HG03571 (cell line): ENCODE results near the gene CELF4.
"Not testable (repeated sequence)": the region's sequence is repeated elsewhere in the genome, so short reads cannot be mapped to it uniquely, and the experiment has no call there.

ENCODE experiments used
- ATAC-seq: cut with Tn5 transposase; IDR thresholded peaks from one replicate; pipeline ENCODE4 v1.9.1; 2021; ENCODE audit not compliant: unreplicated experiment

Gene CELF4

GRCh38 chr18:37375181-37375580, 190.4 kb downstream of the CELF4 start:
- no peak for ATAC-seq

DNA sequence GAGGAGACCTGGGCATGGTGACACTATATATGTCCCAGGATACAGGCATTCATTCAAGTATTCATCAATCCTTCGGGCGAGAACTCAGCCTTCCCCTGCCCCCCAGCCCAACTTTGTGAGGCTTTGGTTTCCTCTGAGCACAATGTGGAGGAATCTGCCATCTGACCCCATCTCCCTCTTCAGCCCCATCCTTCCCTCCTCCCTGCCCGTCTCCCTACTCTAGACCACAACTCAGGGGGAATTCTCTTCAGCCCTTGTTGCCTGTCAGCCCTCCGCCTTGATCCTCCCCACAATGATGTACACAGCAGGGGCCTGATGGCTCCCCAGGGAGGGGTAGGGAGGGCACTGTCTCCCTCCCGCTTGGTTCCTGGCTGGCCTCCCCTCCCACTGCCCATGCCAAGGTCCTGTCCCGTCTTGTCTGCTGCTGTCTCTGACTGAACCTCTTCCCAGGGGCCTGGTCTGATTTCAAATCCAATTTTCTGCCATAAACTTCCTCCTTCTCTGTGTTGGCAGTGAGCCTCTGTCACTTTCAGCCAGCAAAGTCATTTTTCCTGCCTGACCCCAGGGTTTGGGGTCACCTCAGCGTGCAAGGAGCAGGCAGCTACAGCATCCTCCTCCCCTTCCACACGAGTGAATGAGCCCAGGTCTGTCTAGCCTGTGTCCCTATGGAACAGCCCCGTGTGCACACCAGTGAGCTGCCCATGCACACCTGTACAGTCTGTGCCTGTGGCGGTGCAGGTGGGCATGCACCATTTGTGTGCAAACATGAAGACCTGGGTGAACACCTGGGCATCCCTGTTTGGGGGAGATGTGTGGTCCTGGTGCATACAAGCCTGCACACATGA, 197.3 kb downstream of the CELF4 start:
- ATAC-seq: no peak

- ATAC-seq: no peak
These were observed 201.4 kb downstream of the CELF4 start for GRCh38 chr18:37364237-37364636.

GRCh38 chr18:37362158-37362890, 203.3 kb downstream of the CELF4 start:
- no peak for ATAC-seq

DNA sequence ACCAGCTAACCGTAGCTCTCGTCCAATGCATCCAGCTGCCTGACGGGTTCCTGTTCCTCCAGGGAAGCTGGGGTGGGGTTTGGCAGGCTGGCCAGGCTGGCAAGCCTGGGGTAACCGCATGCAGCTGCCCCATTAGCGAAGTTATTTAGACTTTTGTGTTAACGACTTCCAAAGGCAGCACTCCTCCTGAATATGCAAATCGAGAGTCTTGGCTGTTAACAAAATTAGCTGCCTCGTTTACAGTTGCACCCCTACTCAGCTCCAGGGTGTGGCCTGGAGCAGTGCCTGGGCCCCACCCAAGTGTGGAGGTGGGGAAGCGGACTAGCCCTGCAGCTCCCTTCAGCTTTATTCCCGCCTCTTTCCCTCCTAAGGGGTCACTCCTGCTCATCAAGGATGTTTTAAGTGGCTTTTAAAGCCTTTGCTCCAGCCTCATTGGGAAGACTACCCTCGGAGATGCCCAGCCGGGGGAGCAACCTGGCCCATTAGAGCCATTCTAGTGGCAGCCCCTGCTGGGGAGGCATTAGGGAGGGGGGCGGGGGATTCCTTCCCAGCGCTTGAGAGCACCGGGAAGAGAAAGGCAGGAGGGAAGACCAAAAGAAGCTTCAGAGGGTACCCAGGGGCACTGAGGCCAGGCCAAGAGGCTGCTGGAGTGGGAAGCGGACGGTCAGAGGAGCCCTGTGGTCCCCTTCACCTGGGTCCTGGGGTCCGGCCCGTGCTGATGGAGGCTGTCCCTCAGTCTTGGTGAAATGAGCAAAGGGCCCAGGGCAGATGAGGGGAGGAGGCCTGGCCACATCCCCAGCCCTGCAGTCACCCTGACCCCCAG, 204.1 kb downstream of the CELF4 start:
- ATAC-seq: no peak

DNA sequence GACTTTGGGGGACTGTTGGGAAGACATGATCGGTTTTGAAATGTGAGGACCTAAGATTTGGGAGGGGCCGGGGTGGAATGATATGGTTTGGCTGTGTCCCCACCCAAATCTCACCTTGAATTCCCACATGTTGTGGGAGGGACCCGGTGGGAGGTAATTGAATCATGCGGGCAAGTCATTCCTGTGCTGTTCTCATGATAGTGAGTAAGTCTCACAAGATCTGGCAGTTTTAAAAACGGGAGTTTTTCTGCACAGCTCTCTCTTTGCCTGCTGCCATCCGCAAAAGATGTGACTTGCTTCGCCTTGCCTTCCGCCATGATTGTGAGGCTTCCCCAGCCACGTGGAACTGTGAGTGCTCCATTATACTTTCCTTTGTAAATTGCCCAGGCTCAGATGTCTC, 207.5 kb downstream of the CELF4 start:
- not testable (repeated sequence) for ATAC-seq

GRCh38 chr18:37355772-37356171, 209.8 kb downstream of the CELF4 start:
- no peak for ATAC-seq

DNA sequence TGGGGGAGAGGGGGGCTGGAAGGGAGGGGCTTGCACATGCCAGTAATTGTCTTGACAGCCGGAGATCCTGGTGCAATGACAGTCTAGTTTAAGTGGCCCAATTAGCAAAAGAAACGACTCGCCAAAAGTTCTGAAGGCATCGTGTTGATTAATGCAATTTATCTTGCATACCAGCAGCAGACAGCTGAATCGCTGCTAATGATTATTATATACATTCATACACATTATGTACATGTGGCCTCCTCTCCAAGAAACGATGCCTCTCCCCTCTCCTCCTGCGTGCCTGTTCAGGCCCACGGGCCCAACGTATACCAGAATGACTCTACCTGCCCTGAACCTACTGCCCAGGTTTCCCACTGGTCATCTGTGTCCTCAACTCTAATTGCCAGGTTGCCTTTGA, 214.5 kb downstream of the CELF4 start:
- no peak for ATAC-seq

DNA sequence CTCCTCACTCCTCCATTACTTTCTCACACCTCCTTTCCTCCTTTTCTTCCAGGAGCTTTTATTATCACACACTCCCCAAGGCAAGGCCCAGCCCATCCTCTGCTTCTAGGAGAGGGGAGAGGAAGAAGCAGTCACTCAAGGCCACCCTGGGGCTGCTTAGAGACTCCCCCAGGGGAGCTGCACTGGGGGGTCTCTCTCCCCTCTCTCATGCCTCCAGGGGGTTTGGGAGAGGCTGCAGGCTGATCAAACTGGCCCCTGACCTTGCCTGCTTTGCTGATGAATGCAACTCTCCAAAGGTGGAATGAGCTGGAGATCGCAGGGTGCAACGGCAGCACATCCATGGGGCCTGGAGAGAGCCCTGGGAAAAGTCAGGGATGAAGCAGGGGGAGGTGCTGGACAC, 216.9 kb downstream of the CELF4 start:
- no peak for ATAC-seq

GRCh38 chr18:37346048-37346447, 219.6 kb downstream of the CELF4 start:
- no peak for ATAC-seq

- ATAC-seq: no peak
These were observed 222.1 kb downstream of the CELF4 start for GRCh38 chr18:37343542-37343851.

DNA sequence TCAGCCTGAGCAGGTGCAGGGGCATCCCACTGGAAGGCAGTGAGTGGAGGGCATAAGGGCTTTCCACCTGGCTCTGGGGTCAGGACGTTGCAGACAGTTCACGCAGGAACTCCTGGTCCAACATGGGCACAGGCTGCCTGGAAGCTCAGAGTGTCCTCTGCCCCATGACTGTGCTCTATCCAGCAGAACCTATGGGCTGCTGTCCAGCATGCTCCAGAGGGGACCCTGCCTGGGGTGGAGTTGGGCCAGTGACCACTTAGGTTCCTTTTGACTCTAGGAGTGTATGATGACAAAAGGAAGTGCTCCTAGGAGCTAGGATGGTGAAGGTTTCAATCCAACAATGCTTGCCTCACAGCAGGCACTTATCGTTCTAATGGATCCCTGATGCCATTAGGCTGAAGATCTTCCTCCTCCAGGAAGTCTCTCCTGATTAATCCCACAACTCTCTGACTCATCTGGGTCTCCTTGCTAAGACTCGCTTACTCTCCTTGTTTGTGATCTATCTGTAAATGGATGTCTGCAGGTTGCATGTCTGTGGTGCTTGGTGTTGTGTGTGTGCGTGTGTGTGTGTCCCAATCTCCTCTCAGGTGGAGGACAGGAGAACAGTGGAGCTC, 224.0 kb downstream of the CELF4 start:
- no peak for ATAC-seq

DNA sequence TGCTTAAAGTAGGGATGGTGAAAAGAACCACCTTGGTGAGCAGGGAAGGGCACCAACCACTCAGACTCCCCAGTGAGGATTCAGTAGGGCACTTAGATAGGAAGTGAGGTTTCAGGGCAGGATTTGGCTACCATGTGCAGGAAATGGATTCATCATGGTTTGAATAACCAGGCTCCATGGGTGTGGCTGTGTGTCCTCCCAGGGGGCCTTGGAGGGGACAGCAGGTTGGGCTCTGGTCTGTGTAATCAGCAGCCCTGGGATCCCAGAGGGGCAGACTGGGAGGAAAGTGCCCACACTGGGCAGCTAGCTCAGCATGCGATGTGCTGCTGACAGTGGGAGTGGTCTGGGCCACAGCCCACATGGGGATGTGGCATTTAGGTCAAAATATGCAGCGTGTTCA, 224.6 kb downstream of the CELF4 start:
- ATAC-seq: no peak

DNA sequence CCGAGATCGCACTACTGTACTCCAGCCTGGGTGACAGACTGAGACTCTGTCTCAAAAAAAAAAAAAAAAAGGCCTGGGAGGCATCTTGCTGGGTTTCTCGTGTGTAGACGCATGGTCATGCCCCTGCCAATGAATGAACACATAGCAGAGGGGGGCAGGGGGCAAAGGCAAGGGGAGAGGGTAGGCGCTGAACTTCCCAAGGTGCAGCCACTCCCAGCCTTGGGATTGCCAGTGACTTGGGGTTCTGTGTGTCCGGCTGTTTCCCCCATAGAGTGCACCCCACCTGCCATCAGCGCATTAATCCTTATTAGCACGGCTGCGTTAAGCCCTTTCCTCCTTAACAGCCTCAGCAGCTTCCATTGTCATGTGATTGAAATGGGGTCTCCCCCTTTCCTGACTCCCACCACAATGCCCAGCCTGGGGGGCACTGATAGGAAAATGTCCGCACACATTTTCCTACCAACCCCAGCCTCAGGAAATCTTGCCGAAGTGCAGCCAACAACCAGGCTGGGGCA, 225.8 kb downstream of the CELF4 start:
- no peak for ATAC-seq

GRCh38 chr18:37336568-37337285, 228.9 kb downstream of the CELF4 start:
- no peak for ATAC-seq

DNA sequence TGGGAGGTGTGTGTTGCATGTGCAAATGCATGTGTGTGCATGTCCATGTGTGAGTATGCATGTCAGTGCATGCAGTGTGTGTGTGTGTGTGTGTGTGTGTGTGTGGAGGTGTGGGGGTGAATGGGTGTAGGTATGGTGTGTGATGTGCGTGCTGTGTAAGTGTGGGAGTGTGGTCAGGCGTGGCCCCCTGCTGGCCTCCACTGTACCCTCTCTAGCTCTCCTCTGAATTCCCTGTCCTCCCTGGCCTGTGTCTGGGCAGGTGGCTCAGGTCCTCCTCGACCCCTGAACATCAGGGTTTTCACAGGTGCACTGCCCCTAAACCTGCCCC, 230.2 kb downstream of the CELF4 start:
- ATAC-seq: no peak

GRCh38 chr18:37334631-37335408, 230.8 kb downstream of the CELF4 start:
- no peak for ATAC-seq

DNA sequence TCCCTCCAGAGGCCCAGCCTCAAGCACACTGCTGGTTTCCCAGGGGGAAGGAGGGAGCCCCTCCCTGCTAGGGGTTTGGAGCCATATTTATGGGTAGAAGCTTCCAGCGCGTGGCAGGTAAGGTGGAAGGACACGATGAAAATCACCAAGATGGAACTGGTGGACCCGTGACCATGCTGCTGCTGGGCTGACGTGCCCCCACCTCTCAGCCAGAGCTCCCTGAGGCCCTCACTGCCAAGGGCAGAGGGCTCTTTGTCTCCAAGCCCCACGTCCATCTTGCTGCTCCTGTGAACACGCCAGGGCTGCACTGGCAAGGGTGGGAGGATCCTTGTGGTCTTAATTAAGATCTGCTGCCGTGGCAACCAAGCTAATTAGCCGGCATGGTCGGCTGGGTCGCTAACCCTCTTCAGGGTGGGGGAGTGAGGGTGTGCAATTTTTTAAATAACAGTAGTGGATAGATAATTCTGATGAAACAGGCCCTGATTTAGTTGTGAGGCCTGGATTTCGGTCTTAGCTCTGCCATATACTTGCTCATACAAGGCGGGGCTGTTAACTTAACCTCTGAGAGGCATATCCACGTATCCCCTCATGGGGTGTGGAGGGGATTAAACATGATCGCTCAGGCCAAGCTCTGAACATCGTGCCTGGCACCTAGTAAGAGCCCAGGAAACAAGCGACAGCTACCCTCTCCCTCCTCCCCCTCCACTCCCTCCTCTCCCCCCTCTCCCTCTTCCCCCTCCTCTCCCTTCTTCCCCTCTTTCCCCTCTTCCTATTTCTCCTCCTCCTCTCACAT, 232.8 kb downstream of the CELF4 start:
- ATAC-seq: no peak

DNA sequence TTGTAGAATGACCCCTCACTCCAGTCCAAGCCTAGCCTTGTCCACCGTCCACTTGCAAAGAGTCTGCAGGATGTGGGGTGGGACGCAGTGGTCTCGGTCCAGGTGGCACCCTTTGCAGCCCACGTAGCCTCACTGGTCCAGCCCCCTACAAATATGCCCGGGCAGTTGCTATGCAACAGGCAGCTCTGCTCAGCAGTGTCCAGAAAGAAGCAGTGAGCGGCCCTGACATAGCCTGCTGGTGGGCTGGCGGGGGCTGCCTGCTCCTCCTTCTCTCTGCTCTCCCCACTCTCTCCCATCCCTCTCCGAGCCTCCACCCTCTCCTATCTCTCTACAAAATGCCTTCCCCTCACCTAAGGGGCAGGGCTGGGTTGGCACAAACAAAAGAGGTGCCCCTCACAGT, 233.4 kb downstream of the CELF4 start:
- ATAC-seq: no peak
